OCI-LY1 (cell line): ENCODE measurements around the gene BST1.

Experiments used
- EZH2 ChIP-seq: fragments of 200-600 bp; sonication (generic), shearing (Covaris generic); IDR thresholded peaks from 2 replicates; pipeline ENCODE4 v1.8.0; 2017; ENCODE audit warnings: borderline replicate concordance, mixed run types, mild to moderate bottlenecking, antibody characterized with exemption, low read length, moderate library complexity, mixed read lengths
- TF ChIP-seq, protein P1 (sequence below): fragments of 200-600 bp; sonication (generic), shearing (Covaris generic); IDR thresholded peaks from 2 replicates; pipeline ENCODE4 v1.5.1; 2017; ENCODE audit warnings: mild to moderate bottlenecking, antibody characterized with exemption, low read length, moderate library complexity, mixed read lengths

DNA sequence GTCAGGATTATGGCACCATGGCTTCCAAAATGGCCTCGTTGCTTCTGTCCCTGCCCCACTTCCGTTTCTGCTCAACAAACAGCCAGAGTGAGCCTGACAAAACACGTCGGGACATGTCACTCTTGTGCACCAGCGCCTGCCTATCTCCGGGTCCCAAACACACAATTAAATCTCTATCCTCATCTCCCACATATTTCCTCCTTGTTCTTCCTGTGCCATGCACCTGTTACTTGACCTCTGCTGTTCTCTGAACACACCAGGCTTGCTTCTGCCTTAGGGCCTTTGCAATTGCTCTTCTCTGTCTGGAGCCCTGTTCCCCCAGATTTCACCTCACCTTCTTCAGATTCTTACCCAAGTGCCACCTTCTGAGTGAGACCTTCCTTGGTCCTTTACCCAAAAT is 62.5 kb downstream of the BST1 start:
- TF ChIP-seq, protein P1, sequence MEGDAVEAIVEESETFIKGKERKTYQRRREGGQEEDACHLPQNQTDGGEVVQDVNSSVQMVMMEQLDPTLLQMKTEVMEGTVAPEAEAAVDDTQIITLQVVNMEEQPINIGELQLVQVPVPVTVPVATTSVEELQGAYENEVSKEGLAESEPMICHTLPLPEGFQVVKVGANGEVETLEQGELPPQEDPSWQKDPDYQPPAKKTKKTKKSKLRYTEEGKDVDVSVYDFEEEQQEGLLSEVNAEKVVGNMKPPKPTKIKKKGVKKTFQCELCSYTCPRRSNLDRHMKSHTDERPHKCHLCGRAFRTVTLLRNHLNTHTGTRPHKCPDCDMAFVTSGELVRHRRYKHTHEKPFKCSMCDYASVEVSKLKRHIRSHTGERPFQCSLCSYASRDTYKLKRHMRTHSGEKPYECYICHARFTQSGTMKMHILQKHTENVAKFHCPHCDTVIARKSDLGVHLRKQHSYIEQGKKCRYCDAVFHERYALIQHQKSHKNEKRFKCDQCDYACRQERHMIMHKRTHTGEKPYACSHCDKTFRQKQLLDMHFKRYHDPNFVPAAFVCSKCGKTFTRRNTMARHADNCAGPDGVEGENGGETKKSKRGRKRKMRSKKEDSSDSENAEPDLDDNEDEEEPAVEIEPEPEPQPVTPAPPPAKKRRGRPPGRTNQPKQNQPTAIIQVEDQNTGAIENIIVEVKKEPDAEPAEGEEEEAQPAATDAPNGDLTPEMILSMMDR = no peak
- no peak for TF ChIP-seq EZH2
